Stimulated activated CD4-positive, alpha-beta T cell treated with anti-CD3 and anti-CD28 coated beads, Interleukin-2, amount 100 ng/mL, for 48 hours (primary cell): ENCODE data around the gene FOXN1.
A peak's percentile ranks its signal among the peaks of the same experiment; 100 is the strongest.
"Not testable (repeated sequence)": the region's sequence is repeated elsewhere in the genome, so short reads cannot be mapped to it uniquely, and the experiment has no call there.

Experiments
- DNase-seq, 2 donors: peaks; one replicate each; pipeline ENCODE4 v3.0.0-alpha.2; 2020

The FOXN1 gene

GRCh38 chr17:28549236-28550132, 43.3 kb downstream of the FOXN1 start:
- DNase-seq: peak in 1 of 2 donors; percentile 32

GRCh38 chr17:28550858-28551257, 44.7 kb downstream of the FOXN1 start:
- no peak for DNase-seq

- no peak for DNase-seq
These were observed 45.5 kb downstream of the FOXN1 start for GRCh38 chr17:28551421-28552175.

GRCh38 chr17:28552176-28552999, 46.2 kb downstream of the FOXN1 start, which contains the start of gene UNC119:
Gene UNC119 (minus strand): TSS chr17:28552624. CDS start chr17:28552557, 67 bp downstream.
- peak; percentile 73 to 82 for DNase-seq

GRCh38 chr17:28553000-28553505, 46.9 kb downstream of the FOXN1 start:
- DNase-seq: no peak

GRCh38 chr17:28554565-28554964, 48.4 kb downstream of the FOXN1 start:
- no peak for DNase-seq

GRCh38 chr17:28555022-28555421, 48.9 kb downstream of the FOXN1 start:
- no peak for DNase-seq

- DNase-seq: no peak
These were observed 57.3 kb downstream of the FOXN1 start for GRCh38 chr17:28563475-28563874.

GRCh38 chr17:28567604-28568003, 61.5 kb downstream of the FOXN1 start:
- no peak for DNase-seq

GRCh38 chr17:28569446-28569845, 63.3 kb downstream of the FOXN1 start:
- DNase-seq: no peak

- peak; percentile 42 to 45 for DNase-seq
These were observed 64.7 kb downstream of the FOXN1 start for GRCh38 chr17:28570716-28571360.

- DNase-seq: peak; percentile 85 to 88
These were observed 65.4 kb downstream of the FOXN1 start, which contains the start of gene PIGS for GRCh38 chr17:28571361-28572122. Gene PIGS (minus strand): TSS chr17:28571524. CDS start chr17:28571496, 28 bp downstream.

GRCh38 chr17:28572259-28573039, 66.3 kb downstream of the FOXN1 start:
- DNase-seq: no peak

GRCh38 chr17:28573040-28573380, 66.9 kb downstream of the FOXN1 start:
- DNase-seq: no peak

GRCh38 chr17:28573521-28573920, 67.4 kb downstream of the FOXN1 start:
- no peak for DNase-seq

GRCh38 chr17:28573966-28574480, 67.9 kb downstream of the FOXN1 start:
- DNase-seq: no peak

- no peak for DNase-seq
These were observed 68.4 kb downstream of the FOXN1 start for GRCh38 chr17:28574526-28574925.

- no peak for DNase-seq
These were observed 69.1 kb downstream of the FOXN1 start for GRCh38 chr17:28575126-28575795.

GRCh38 chr17:28576016-28576415, 69.9 kb downstream of the FOXN1 start:
- not testable (repeated sequence) for DNase-seq
